Mucosa of rectum (tissue), 2 donors: Measurements from ENCODE around the gene AGK.

Experiments
- H3K27ac ChIP-seq, 2 donors: one replicate each; pipeline ENCODE4 v1.7.0; 2013; ENCODE audit warnings: inconsistent platforms in 2 of 2, low read depth in 2 of 2, low read length in 2 of 2
- H3K27me3 ChIP-seq, 2 donors: one replicate each; pipeline ENCODE4 v1.7.0; 2013; ENCODE audit warnings: low read length in 2 of 2; ENCODE audit not compliant: control insufficient read depth in 2 of 2, insufficient read depth in 2 of 2
- H3K36me3 ChIP-seq, 2 donors: one replicate each; pipeline ENCODE4 v1.7.0; 2013; ENCODE audit warnings: low read length in 2 of 2; ENCODE audit not compliant: control insufficient read depth in 2 of 2, insufficient read depth in 2 of 2
- H3K4me1 ChIP-seq, 2 donors: one replicate each; pipeline ENCODE4 v1.7.0; 2013; ENCODE audit warnings: low read length in 2 of 2, mild to moderate bottlenecking in 1 of 2; ENCODE audit not compliant: control insufficient read depth in 2 of 2, insufficient read depth in 2 of 2
- H3K4me3 ChIP-seq, 2 donors: one replicate each; pipeline ENCODE4 v1.7.0; 2013; ENCODE audit warnings: low read length in 2 of 2
- H3K9ac ChIP-seq, 2 donors: one replicate each; pipeline ENCODE4 v1.7.0; 2013; ENCODE audit warnings: low read length in 2 of 2, low read depth in 1 of 2, mild to moderate bottlenecking in 1 of 2
- H3K9me3 ChIP-seq, 2 donors: one replicate each; pipeline ENCODE4 v1.7.0; 2013; ENCODE audit warnings: low read length in 2 of 2; ENCODE audit not compliant: control insufficient read depth in 2 of 2
- donor health status: healthy.
- donor health status: Normal muscosa, but diverticular disease.

AGK gene

GRCh38 chr7:141649865-141650634, 98.8 kb downstream of the AGK start:
- H3K4me3 ChIP-seq = no peak overlapping the region
- H3K27me3 ChIP-seq = no peaks in the 10 kb centered on the region
- peaks cover 0 to 3% of the 10 kb centered on the region in 2 donors for H3K4me1 ChIP-seq
- no peak overlapping the region for H3K27ac ChIP-seq
- peaks cover 8% of the 10 kb centered on the region in 2 donors for H3K36me3 ChIP-seq
- H3K9ac ChIP-seq = no peak overlapping the region
- H3K9me3 ChIP-seq = no peaks in the 10 kb centered on the region

- Histone ChIP-seq H3K27ac (no peak overlapping the region), H3K27me3 (no peaks in the 10 kb centered on the region), H3K9me3 (no peaks in the 10 kb centered on the region), H3K36me3 (peaks cover 8 to 11% of the 10 kb centered on the region in 2 donors), H3K4me1 (peaks cover 0 to 3% of the 10 kb centered on the region in 2 donors), H3K4me3 (no peak overlapping the region), H3K9ac (no peak overlapping the region)
Measured at GRCh38 chr7:141651417-141651816, 100.2 kb downstream of the AGK start.

GRCh38 chr7:141652691-141653090, 101.5 kb downstream of the AGK start:
- peaks cover 8 to 14% of the 10 kb centered on the region in 2 donors for H3K36me3 ChIP-seq
- no peaks in the 10 kb centered on the region for H3K9me3 ChIP-seq
- no peak overlapping the region for H3K27ac ChIP-seq
- H3K9ac ChIP-seq = no peak overlapping the region
- H3K27me3 ChIP-seq = no peaks in the 10 kb centered on the region
- H3K4me1 ChIP-seq = peaks cover 0 to 3% of the 10 kb centered on the region in 2 donors
- no peak overlapping the region for H3K4me3 ChIP-seq

- H3K4me1 ChIP-seq = peaks cover 0 to 3% of the 10 kb centered on the region in 2 donors
- no peak overlapping the region for H3K27ac ChIP-seq
Measured at GRCh38 chr7:141654551-141654950, 103.3 kb downstream of the AGK start.

GRCh38 chr7:141659501-141659900, 108.3 kb downstream of the AGK start:
- Histone ChIP-seq H3K36me3 (peaks cover 12 to 31% of the 10 kb centered on the region in 2 donors), H3K27ac (no peak overlapping the region), H3K9me3 (no peaks in the 10 kb centered on the region), H3K4me3 (no peak overlapping the region), H3K9ac (no peak overlapping the region), H3K27me3 (no peaks in the 10 kb centered on the region), H3K4me1 (peaks cover 10 to 23% of the 10 kb centered on the region in 2 donors)

More at GRCh38 chr7:141654551-141654950, 103.3 kb downstream of the AGK start:
- Histone ChIP-seq H3K4me3 (no peak overlapping the region), H3K9me3 (no peaks in the 10 kb centered on the region), H3K27me3 (no peaks in the 10 kb centered on the region), H3K9ac (no peak overlapping the region), H3K36me3 (peaks cover 13 to 19% of the 10 kb centered on the region in 2 donors)

- no peak overlapping the region for H3K9ac ChIP-seq
- H3K27ac ChIP-seq = no peak overlapping the region
- no peaks in the 10 kb centered on the region for H3K27me3 ChIP-seq
Measured at GRCh38 chr7:141660259-141660658, 109.0 kb downstream of the AGK start.

GRCh38 chr7:141663081-141663849, 112.1 kb downstream of the AGK start:
- Histone ChIP-seq H3K36me3 (peaks cover 15 to 38% of the 10 kb centered on the region in 2 donors), H3K9ac (no peak overlapping the region), H3K27me3 (no peaks in the 10 kb centered on the region), H3K4me1 (peaks cover 17 to 25% of the 10 kb centered on the region in 2 donors), H3K9me3 (no peaks in the 10 kb centered on the region), H3K27ac (peak overlapping the region; percentile 66 to 69), H3K4me3 (peak overlapping the region in 1 of 2 donors; percentile 31)

More at GRCh38 chr7:141660259-141660658, 109.0 kb downstream of the AGK start:
- Histone ChIP-seq H3K4me3 (no peak overlapping the region), H3K9me3 (no peaks in the 10 kb centered on the region), H3K4me1 (peaks cover 17 to 25% of the 10 kb centered on the region in 2 donors), H3K36me3 (peaks cover 16 to 34% of the 10 kb centered on the region in 2 donors)

- no peaks in the 10 kb centered on the region for H3K9me3 ChIP-seq
- peaks cover 10 to 32% of the 10 kb centered on the region in 2 donors for H3K36me3 ChIP-seq
- peaks cover 17 to 25% of the 10 kb centered on the region in 2 donors for H3K4me1 ChIP-seq
- H3K4me3 ChIP-seq = peak overlapping the region in 1 of 2 donors; percentile 31
- H3K9ac ChIP-seq = no peak overlapping the region
- H3K27ac ChIP-seq = peak overlapping the region; percentile 66 to 69
- H3K27me3 ChIP-seq = no peaks in the 10 kb centered on the region
Measured at GRCh38 chr7:141664450-141664849, 113.2 kb downstream of the AGK start.

- Histone ChIP-seq H3K4me1 (peaks cover 17 to 25% of the 10 kb centered on the region in 2 donors), H3K27me3 (no peaks in the 10 kb centered on the region), H3K9me3 (no peaks in the 10 kb centered on the region), H3K27ac (peak overlapping the region in 1 of 2 donors; percentile 23), H3K36me3 (peaks cover 10 to 28% of the 10 kb centered on the region in 2 donors), H3K9ac (no peak overlapping the region), H3K4me3 (no peak overlapping the region)
Measured at GRCh38 chr7:141665208-141666035, 114.2 kb downstream of the AGK start.
